ENCODE measurements around the gene CBLN3.

CBLN3 gene

DNA sequence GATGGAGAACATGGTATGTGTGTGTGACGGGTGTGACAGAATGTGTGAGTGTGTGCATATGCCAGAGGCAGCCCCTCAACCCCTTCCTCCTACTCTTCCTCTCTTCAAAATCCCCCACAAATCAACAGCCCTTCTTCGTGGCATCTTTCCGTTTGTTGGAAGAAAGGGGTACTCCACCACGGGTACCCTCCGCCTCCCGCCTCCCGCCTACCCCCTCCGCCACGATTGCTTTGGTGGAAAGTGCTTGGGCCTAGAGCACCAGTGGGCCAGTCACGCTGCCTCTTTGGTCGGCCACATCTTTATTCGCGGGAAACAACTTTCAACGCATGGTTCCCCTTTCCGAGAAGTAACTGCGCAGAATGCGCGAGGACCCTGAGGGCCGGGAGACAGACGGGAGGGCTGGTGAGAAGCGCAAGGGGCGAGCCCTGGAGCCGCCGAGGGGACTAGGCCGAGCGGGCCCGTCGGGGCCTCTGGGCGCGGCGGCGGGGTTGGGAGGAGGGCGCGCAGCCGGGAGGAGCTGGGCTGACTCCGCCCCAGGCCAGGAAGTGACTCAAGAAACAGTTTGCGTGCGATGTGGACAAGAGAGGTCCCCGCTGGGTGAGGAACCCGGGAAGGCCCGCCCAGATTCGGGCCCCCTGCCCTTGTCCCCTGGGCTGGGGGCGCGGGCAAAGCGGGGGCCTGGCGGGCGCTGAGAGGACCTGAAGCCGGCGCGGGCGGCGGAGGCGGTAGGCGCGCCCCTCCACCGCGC is at the start of gene CBLN3, which contains the start of gene KHNYN (continued):
- TF ChIP-seq, protein P1, sequence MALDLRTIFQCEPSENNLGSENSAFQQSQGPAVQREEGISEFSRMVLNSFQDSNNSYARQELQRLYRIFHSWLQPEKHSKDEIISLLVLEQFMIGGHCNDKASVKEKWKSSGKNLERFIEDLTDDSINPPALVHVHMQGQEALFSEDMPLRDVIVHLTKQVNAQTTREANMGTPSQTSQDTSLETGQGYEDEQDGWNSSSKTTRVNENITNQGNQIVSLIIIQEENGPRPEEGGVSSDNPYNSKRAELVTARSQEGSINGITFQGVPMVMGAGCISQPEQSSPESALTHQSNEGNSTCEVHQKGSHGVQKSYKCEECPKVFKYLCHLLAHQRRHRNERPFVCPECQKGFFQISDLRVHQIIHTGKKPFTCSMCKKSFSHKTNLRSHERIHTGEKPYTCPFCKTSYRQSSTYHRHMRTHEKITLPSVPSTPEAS (tag by site-specific recombination; IDR thresholded peaks at IDR 0.05), result peak; percentile 54
- TF ChIP-seq ZNF473 (tag by site-specific recombination; IDR thresholded peaks at IDR 0.05) (no peak), ZBTB20 (tag by site-specific recombination; IDR thresholded peaks at IDR 0.05) (peak; percentile 79), ZFHX2 (tag by site-specific recombination; conservative IDR thresholded peaks at IDR 0.05) (peak; percentile 47; the same call in 1 of the 2 replicates), ZNF341 (tag by site-specific recombination; IDR thresholded peaks at IDR 0.05; ENCODE audit: low read depth) (peak; percentile 54), ZNF596 (tag by site-specific recombination; IDR thresholded peaks at IDR 0.05) (0 out of 2 replicates have a peak, but pooled peaks have one; percentile 11), OVOL3 (tag by site-specific recombination; IDR thresholded peaks at IDR 0.05) (no peak), ZNF354C (tag by site-specific recombination; IDR thresholded peaks at IDR 0.05; ENCODE audit: borderline replicate concordance, low read depth) (no peak), ZNF624 (tag by site-specific recombination; IDR thresholded peaks at IDR 0.05) (no peak), ZNF2 (tag by site-specific recombination; IDR thresholded peaks at IDR 0.05) (0 out of 2 replicates have a peak, but pooled peaks have one; percentile 26)
- TF ChIP-seq, protein P2, sequence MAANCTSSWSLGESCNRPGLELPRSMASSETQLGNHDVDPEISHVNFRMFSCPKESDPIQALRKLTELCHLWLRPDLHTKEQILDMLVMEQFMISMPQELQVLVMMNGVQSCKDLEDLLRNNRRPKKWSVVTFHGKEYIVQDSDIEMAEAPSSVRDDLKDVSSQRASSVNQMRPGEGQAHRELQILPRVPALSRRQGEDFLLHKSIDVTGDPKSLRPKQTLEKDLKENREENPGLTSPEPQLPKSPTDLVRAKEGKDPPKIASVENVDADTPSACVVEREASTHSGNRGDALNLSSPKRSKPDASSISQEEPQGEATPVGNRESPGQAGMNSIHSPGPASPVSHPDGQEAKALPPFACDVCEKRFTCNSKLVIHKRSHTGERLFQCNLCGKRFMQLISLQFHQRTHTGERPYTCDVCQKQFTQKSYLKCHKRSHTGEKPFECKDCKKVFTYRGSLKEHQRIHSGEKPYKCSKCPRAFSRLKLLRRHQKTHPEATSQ (tag by site-specific recombination; IDR thresholded peaks at IDR 0.05), result peak; percentile 13; the same call in 1 of the 2 replicates
- TF ChIP-seq, protein P3, sequence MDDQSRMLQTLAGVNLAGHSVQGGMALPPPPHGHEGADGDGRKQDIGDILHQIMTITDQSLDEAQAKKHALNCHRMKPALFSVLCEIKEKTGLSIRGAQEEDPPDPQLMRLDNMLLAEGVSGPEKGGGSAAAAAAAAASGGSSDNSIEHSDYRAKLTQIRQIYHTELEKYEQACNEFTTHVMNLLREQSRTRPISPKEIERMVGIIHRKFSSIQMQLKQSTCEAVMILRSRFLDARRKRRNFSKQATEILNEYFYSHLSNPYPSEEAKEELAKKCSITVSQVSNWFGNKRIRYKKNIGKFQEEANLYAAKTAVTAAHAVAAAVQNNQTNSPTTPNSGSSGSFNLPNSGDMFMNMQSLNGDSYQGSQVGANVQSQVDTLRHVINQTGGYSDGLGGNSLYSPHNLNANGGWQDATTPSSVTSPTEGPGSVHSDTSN (CRISPR knock-in tag; IDR thresholded peaks at IDR 0.05), result no peak; the same call in 1 of the 2 replicates

DNA sequence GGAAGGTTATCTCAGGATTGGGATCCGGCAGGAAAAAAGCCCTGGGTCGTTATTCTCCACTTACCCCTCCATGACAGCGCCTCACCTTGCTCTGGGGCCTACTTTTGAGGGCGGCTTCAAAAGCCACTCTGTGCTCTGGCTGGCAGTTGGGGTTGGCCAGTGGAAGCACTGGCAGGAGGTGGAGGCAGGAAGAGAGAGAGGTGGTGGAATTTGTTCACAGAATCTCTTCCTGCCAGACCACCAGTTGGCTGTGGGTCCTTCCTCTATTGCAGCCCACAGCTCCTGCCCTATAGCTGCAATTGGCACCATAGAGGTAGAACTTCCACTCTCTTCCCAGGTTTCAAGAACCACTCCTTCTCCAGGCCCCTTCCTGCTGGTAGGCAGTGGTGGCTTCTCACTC is 45.8 kb upstream of the CBLN3 start:
- Histone ChIP-seq H3K4me3 (ENCODE audit: low read depth, low read length) (no peak overlapping the region), H3K27ac (ENCODE audit: extremely low read depth, low read depth, low read length) (no peak overlapping the region), H3K9me3 (ENCODE audit: control insufficient read depth, insufficient read depth, low read depth, low read length) (no peaks in the 10 kb centered on the region), H3K36me3 (ENCODE audit: control insufficient read depth in 2 of 2, insufficient read depth in 1 of 2, low read length in 2 of 2) (no peaks in the 10 kb centered on the region), H3K4me1 (ENCODE audit: control insufficient read depth, insufficient read depth, low read length) (no peaks in the 10 kb centered on the region)
- no peak for TF ChIP-seq ZNF239 (tag by site-specific recombination; IDR thresholded peaks at IDR 0.05)
- TF ChIP-seq OVOL3 (tag by site-specific recombination; IDR thresholded peaks at IDR 0.05), result no peak
- no peak for TF ChIP-seq SP7 (tag by site-specific recombination; IDR thresholded peaks at IDR 0.05)
- no peak for TF ChIP-seq ZNF354C (tag by site-specific recombination; IDR thresholded peaks at IDR 0.05; ENCODE audit: borderline replicate concordance, low read depth)
- no peak for TF ChIP-seq ZNF76 (tag by site-specific recombination; IDR thresholded peaks at IDR 0.05; ENCODE audit: borderline replicate concordance, low read depth)
- TF ChIP-seq ZNF155 (tag by site-specific recombination; IDR thresholded peaks at IDR 0.05), result no peak
- no peak for TF ChIP-seq ZFP41 (tag by site-specific recombination; IDR thresholded peaks at IDR 0.05; ENCODE audit: borderline replicate concordance)
- TF ChIP-seq, protein P4, sequence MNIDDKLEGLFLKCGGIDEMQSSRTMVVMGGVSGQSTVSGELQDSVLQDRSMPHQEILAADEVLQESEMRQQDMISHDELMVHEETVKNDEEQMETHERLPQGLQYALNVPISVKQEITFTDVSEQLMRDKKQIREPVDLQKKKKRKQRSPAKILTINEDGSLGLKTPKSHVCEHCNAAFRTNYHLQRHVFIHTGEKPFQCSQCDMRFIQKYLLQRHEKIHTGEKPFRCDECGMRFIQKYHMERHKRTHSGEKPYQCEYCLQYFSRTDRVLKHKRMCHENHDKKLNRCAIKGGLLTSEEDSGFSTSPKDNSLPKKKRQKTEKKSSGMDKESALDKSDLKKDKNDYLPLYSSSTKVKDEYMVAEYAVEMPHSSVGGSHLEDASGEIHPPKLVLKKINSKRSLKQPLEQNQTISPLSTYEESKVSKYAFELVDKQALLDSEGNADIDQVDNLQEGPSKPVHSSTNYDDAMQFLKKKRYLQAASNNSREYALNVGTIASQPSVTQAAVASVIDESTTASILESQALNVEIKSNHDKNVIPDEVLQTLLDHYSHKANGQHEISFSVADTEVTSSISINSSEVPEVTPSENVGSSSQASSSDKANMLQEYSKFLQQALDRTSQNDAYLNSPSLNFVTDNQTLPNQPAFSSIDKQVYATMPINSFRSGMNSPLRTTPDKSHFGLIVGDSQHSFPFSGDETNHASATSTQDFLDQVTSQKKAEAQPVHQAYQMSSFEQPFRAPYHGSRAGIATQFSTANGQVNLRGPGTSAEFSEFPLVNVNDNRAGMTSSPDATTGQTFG (tag by site-specific recombination; IDR thresholded peaks at IDR 0.05; ENCODE audit: borderline replicate concordance), result no peak
- no peak for TF ChIP-seq ZBTB17 (tag by site-specific recombination; IDR thresholded peaks at IDR 0.05)
- no peak for TF ChIP-seq SETDB1 (IDR thresholded peaks at IDR 0.05; ENCODE audit: insufficient read length, low read length)
- no peak for TF ChIP-seq ZNF792 (tag by site-specific recombination; IDR thresholded peaks at IDR 0.05)
- no peak for TF ChIP-seq ZBTB1 (tag by site-specific recombination; IDR thresholded peaks at IDR 0.05)
- no peak for TF ChIP-seq ZNF529 (tag by site-specific recombination; IDR thresholded peaks at IDR 0.05; ENCODE audit: insufficient replicate concordance)
- TF ChIP-seq ZNF112 (tag by site-specific recombination; IDR thresholded peaks at IDR 0.05), result no peak
- TF ChIP-seq, protein P5, sequence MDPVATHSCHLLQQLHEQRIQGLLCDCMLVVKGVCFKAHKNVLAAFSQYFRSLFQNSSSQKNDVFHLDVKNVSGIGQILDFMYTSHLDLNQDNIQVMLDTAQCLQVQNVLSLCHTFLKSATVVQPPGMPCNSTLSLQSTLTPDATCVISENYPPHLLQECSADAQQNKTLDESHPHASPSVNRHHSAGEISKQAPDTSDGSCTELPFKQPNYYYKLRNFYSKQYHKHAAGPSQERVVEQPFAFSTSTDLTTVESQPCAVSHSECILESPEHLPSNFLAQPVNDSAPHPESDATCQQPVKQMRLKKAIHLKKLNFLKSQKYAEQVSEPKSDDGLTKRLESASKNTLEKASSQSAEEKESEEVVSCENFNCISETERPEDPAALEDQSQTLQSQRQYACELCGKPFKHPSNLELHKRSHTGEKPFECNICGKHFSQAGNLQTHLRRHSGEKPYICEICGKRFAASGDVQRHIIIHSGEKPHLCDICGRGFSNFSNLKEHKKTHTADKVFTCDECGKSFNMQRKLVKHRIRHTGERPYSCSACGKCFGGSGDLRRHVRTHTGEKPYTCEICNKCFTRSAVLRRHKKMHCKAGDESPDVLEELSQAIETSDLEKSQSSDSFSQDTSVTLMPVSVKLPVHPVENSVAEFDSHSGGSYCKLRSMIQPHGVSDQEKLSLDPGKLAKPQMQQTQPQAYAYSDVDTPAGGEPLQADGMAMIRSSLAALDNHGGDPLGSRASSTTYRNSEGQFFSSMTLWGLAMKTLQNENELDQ (tag by site-specific recombination; IDR thresholded peaks at IDR 0.05; ENCODE audit: low read depth), result no peak
- ChIA-PET CTCF (interaction anchor here (0.7 kb wide), 2 partner anchors 33 to 1007 kb away, joined by 4 read pairs; no protein-coding TSS in a partner anchor), POLR2A (no interaction called here)
